GM19043 (cell line): Measurements from ENCODE around the gene PHACTR3.
"Not testable (repeated sequence)": the region's sequence is repeated elsewhere in the genome, so short reads cannot be mapped to it uniquely, and the experiment has no call there.

Experiments used
- ATAC-seq: cut with Tn5 transposase; IDR thresholded peaks from one replicate; pipeline ENCODE4 v1.9.1; 2021; ENCODE audit warnings: low read depth; ENCODE audit not compliant: unreplicated experiment

Gene PHACTR3

DNA sequence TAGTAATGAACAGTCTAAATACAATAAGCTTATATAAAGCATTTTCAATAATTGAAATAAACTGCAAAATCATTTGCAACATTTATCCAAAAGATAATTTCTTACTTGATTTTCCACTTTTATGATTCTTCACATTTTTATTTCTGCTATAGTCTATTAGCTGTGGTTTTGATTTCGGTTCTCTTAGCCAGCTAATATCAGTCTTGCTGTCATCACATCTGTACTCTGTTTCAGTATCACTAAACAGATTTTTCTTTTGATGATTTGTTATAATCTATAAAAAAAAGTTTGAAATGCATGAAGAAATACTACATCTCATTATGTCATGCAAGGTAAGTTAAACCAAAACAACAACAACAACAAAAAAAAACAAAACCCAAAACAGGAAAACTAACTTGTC is 275.9 kb downstream of the PHACTR3 start:
- no peak for ATAC-seq

DNA sequence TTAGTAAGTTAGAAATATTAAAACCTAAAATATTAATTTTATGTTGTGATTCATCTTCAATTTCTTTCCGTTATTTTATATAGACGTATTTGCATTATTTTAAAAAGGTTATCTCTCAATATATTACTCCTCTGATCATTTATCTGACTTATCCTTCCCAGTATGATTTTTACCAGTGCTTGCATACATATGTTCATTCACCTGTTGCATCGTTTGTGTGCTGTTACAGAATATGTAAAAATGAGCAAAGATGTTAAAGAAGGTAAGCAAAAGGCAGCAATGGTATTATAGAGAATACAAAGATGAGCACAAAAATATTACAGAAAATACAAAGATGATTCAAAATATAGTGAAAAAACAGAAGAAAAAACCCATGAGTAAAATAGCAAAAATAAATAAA is 280.2 kb downstream of the PHACTR3 start:
- no peak for ATAC-seq

DNA sequence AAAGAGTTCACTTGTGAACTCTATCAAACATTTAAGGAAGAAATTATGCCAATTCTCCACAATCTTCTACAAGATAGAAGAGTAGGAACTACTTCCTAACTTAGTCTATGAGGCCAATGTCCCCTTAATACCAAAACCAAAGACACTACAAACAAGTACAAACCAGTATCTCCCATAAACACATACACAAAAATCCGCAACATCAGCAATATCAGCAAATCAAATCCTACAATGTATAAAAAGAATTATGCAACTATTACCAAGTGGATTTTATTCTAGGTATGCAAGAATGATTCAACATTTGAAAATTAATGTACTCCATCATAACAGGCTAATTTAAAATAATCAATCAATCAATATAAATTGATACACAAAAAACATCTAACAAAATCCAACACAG is 283.7 kb downstream of the PHACTR3 start:
- no peak for ATAC-seq

DNA sequence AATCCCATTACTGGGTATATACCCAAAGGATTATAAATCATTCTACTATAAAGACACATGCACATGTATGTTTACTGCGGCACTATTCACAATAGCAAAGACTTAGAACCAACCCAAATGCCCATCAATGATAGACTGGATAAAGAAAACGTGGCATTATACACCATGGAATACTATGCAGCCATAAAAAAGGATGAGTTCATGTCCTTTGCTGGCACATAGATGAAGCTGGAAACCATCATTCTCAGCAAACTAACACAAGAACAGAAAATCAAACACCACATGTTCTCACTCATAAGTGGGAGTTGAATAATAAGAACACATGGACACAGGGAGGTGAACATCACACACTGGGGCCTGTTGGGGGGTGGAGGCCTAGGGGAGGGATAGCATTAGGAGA is 285.7 kb downstream of the PHACTR3 start:
- ATAC-seq: not testable (repeated sequence)

DNA sequence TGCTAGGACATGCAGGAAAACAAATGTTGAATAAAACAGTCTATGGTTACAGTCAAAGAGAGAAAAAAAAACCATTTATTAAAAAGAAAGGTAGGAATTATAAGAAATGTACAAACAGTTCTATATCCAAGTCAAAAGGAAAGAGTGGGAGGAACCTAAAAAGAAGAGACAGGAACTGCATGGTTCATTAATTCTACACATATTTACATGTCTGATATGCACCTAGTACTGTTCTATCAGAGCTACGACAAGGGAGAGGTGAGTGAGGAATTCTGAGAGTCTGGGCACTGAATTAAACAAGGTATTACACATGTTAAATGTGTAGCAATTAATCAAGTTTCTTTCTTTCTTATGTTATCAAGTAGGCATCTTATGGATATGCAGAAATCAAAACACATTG is 287.2 kb downstream of the PHACTR3 start:
- ATAC-seq: no peak

DNA sequence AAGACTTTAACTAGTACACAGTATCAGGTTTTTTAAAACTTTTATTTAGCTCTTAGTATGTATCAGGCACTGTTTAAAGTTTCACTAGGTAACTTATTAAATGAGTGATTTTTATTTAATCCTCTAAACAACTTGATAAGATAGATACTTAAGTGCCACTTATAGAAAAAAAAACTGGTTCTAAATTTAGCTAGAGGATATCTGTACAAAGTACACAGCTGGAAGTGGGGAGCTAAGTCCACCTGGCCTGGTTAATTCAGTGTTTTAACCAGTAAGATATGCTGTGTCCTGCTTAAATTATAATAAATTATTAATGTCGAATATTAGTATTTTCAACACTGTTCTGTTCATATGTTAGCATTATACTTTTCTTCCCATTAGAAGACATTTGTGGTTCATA is 291.6 kb downstream of the PHACTR3 start:
- no peak for ATAC-seq
